H1 (cell line): Measurements from ENCODE around the gene LDLRAD4.

Source experiments
- BACH1 ChIP-seq: IDR thresholded peaks from 2 replicates; pipeline ENCODE4 v1.6.1; 2012; ENCODE audit warnings: low read length, improper control_type of control experiment
- BCL11A ChIP-seq, 2 experiments: IDR thresholded peaks; one replicate each; pipeline ENCODE4 v1.6.1; 2011; ENCODE audit warnings: low read depth in 2 of 2, low read length in 2 of 2, mild to moderate bottlenecking in 2 of 2
- CTCF ChIP-seq, 3 experiments: IDR thresholded peaks; 1 replicate in 2 of 3; 2 replicates in 1 of 3; pipeline versions ENCODE4 v1.5.1 to v1.6.1; 2011; ENCODE audit warnings: low read length in 3 of 3, mild to moderate bottlenecking in 3 of 3, inconsistent platforms in 2 of 3, low read depth in 1 of 3, moderate library complexity in 1 of 3; ENCODE audit not compliant: insufficient read depth in 1 of 3; ENCODE audit errors: control extremely low read depth in 1 of 3
- EZH2 ChIP-seq: fragments of 200-600 bp; sonication (generic); IDR thresholded peaks from 2 replicates; pipeline ENCODE4 v1.7.1; 2012; ENCODE audit warnings: low read depth, mild to moderate bottlenecking, moderate library complexity, low read length, inconsistent platforms; ENCODE audit not compliant: severe bottlenecking
- JUN ChIP-seq: IDR thresholded peaks from 2 replicates; pipeline ENCODE4 v1.6.1; 2011; ENCODE audit warnings: low read depth, mild to moderate bottlenecking, improper control_type of control experiment, low read length
- NRF1 ChIP-seq: IDR thresholded peaks from 2 replicates; pipeline ENCODE4 v1.6.1; 2011; ENCODE audit warnings: mild to moderate bottlenecking, low read depth, low read length, improper control_type of control experiment
- POLR2AphosphoS5 ChIP-seq: IDR thresholded peaks from 2 replicates; pipeline ENCODE4 v1.6.1; 2011; ENCODE audit warnings: low read depth, low read length
- RFX5 ChIP-seq: IDR thresholded peaks from 2 replicates; pipeline ENCODE4 v1.6.1; 2011; ENCODE audit warnings: low read depth, low read length, improper control_type of control experiment, borderline replicate concordance
- SRF ChIP-seq: IDR thresholded peaks from 2 replicates; pipeline ENCODE4 v1.6.1; 2011; ENCODE audit warnings: mild to moderate bottlenecking, low read depth, low read length, moderate library complexity
- TAF1 ChIP-seq: IDR thresholded peaks from 2 replicates; pipeline ENCODE4 v1.6.1; 2011; ENCODE audit warnings: mild to moderate bottlenecking, low read depth, low read length
- USF2 ChIP-seq: IDR thresholded peaks from 2 replicates; pipeline ENCODE4 v1.6.1; 2011; ENCODE audit warnings: low read length, improper control_type of control experiment

- TF ChIP-seq RFX5, result no peak
- no peak for TF ChIP-seq CTCF (IDR thresholded peaks at IDR 0.05; ENCODE audit: control extremely low read depth in 1 of 3, insufficient read depth in 1 of 3, low read depth in 1 of 3, low read length in 3 of 3)
- TF ChIP-seq POLR2AphosphoS5, result no peak
- no peak for TF ChIP-seq EZH2
- TF ChIP-seq NRF1, result no peak
- no peak for TF ChIP-seq TAF1
- no peak for TF ChIP-seq BACH1
- TF ChIP-seq SRF, result no peak
- TF ChIP-seq USF2, result no peak
- TF ChIP-seq BCL11A (IDR thresholded peaks at IDR 0.05; ENCODE audit: low read depth in 2 of 2, low read length in 2 of 2), result no peak
- TF ChIP-seq JUN, result no peak
These were observed 160.7 kb downstream of the LDLRAD4 start for GRCh38 chr18:13379062-13379865.
